VCaP (cell line): ENCODE results near the gene LPCAT1.
A peak's percentile ranks its signal among the peaks of the same experiment; 100 is the strongest.
"Not testable (repeated sequence)": the region's sequence is repeated elsewhere in the genome, so short reads cannot be mapped to it uniquely, and the experiment has no call there.

Source experiments
- H3K27ac ChIP-seq: fragments of 450-650 bp; 2 replicates; pipeline ENCODE4 v1.5.1; 2017
- CTCF ChIP-seq: fragments of 450-650 bp; conservative IDR thresholded peaks from 2 replicates; pipeline ENCODE4 v1.5.1; 2017; ENCODE audit warnings: mild to moderate bottlenecking, moderate library complexity

The LPCAT1 gene

GRCh38 chr5:1431021-1431811, 92.5 kb downstream of the LPCAT1 start:
- H3K27ac ChIP-seq: no peak overlapping the region
- TF ChIP-seq CTCF: no peak

DNA sequence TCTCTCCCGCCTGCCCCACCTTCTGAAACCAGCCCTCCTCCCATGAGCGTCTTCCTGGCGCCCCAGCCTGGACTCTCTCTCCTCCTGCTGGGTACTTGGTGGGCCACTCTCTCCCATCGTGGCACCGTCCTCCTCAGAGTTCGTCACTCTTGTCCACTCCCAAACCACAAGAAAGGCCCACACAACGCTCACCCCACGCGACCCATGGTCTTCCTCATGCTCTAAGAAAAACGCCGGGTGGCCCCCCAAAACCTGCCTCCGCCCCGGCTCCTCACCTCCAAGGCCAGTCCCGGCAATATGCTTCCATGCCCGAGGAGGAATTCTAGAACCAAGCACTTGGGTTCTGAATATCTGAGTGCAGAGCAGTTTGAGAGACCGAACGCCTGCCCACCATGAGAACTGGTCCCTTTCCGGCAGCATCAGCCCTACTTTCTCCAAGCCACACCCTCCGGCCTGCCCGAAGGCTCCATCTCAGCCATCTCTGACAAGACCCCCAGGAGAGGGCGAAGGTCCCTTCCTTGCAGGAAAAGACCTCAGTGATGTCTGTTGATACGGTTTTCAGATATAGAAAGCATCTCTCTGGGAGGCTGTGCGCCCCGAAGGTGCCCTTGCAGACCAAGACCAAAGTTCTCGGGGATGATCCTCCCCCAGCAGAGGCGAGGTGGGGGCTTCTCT, 93.5 kb downstream of the LPCAT1 start:
- peak overlapping the region; percentile 72 for H3K27ac ChIP-seq
- TF ChIP-seq CTCF: no peak

GRCh38 chr5:1429496-1429895, 94.3 kb downstream of the LPCAT1 start:
- H3K27ac ChIP-seq: peak overlapping the region; percentile 72
- TF ChIP-seq CTCF: no peak

GRCh38 chr5:1429066-1429465, 94.7 kb downstream of the LPCAT1 start:
- TF ChIP-seq CTCF: no peak
- peak overlapping the region; percentile 72 for H3K27ac ChIP-seq

DNA sequence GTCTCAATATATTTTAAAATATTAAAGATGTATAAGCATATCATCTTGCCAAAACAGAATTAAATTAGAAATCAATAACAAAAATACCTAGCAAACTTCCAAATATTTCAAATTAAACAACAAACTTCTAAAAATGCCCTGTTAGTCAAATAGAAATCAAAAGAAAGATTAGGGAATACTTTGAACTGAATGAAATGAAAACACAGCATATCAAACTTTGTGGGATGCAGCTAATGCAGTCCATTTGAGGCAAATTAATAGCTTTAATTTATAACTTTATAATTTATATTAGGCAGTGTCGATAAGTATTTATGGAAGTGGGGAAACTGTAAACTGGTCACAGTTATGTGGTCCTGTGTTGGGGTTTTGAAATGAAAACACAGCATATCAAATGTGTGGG, 95.7 kb downstream of the LPCAT1 start:
- no peak for TF ChIP-seq CTCF
- H3K27ac ChIP-seq: peak overlapping the region; percentile 72; the same call in 1 of the 2 replicates

DNA sequence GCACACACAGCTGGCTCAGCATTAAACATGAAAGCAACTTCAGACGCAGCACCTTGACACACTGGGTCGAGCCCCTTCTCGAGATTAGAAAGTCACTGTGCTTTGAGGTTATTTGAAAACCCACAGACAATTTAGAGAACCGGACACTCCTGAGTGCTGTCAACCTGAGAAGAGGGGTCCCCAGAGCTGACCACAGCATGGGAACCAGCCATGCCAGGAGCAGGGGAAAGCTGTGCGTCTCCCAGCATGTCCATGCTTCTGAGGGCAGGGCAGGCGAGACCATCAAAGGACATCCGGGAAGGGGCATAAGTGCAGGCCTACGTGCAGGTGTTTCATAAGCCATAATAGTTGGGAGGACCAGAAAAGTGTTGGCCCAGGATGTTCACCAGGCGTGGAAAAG, 99.0 kb downstream of the LPCAT1 start:
- TF ChIP-seq CTCF: no peak

GRCh38 chr5:1423901-1424603, 99.7 kb downstream of the LPCAT1 start:
- TF ChIP-seq CTCF: no peak
- H3K27ac ChIP-seq: no peak overlapping the region

More for the DNA sequence above, 99.0 kb downstream of the LPCAT1 start:
- no peak overlapping the region for H3K27ac ChIP-seq

GRCh38 chr5:1422522-1422921, 101.2 kb downstream of the LPCAT1 start:
- H3K27ac ChIP-seq: not testable (repeated sequence)
